GM19099 (cell line): ENCODE measurements around the gene RAB40C.

Experiments used
- POLR2A ChIP-seq: IDR thresholded peaks from 3 replicates; pipeline ENCODE4 v1.6.1; 2011; ENCODE audit warnings: low read depth; ENCODE audit not compliant: insufficient read length; ENCODE audit errors: extremely low read depth

The RAB40C gene

GRCh38 chr16:555528-556473, 34.1 kb upstream of the RAB40C start:
- TF ChIP-seq POLR2A = no peak

- no peak for TF ChIP-seq POLR2A
These were observed 33.2 kb upstream of the RAB40C start for GRCh38 chr16:556474-557173.

- no peak for TF ChIP-seq POLR2A
These were observed 32.2 kb upstream of the RAB40C start for GRCh38 chr16:557463-558297.

- TF ChIP-seq POLR2A = no peak
These were observed 31.4 kb upstream of the RAB40C start for GRCh38 chr16:558298-559020.

GRCh38 chr16:559021-559380, 30.9 kb upstream of the RAB40C start:
- no peak for TF ChIP-seq POLR2A

GRCh38 chr16:559411-560203, 30.3 kb upstream of the RAB40C start:
- TF ChIP-seq POLR2A = no peak

- TF ChIP-seq POLR2A = no peak
These were observed 29.6 kb upstream of the RAB40C start, which contains the start of gene PRR35 for GRCh38 chr16:560204-560700. PRR35 (plus strand) TSS chr16:560394; CDS start chr16:563295, 2,901 bp downstream.

GRCh38 chr16:560701-561412, 29.0 kb upstream of the RAB40C start:
- no peak for TF ChIP-seq POLR2A

GRCh38 chr16:561413-561794, 28.5 kb upstream of the RAB40C start:
- no peak for TF ChIP-seq POLR2A

GRCh38 chr16:561957-562938, 27.6 kb upstream of the RAB40C start:
- no peak for TF ChIP-seq POLR2A

- TF ChIP-seq POLR2A = no peak
These were observed 26.7 kb upstream of the RAB40C start for GRCh38 chr16:563072-563644.

GRCh38 chr16:564690-565418, 25.0 kb upstream of the RAB40C start:
- TF ChIP-seq POLR2A = no peak
